ENCODE data around the gene C14orf180.

C14orf180 gene

GRCh38 chr14:104546591-104547309 lies 32.8 kb upstream of the C14orf180 start:
- no peaks in the 10 kb centered on the region for H3K9me3 ChIP-seq (ENCODE audit: control insufficient read depth, insufficient read depth, low read length)
- H3K4me1 ChIP-seq (ENCODE audit: insufficient read depth, low read length) = peaks cover 8% of the 10 kb centered on the region
- H3K36me3 ChIP-seq (ENCODE audit: insufficient read depth, low read length) = no peaks in the 10 kb centered on the region
- no peak overlapping the region for H3K9ac ChIP-seq (ENCODE audit: low read depth, low read length)

GRCh38 chr14:104547310-104547997 lies 32.1 kb upstream of the C14orf180 start:
- Histone ChIP-seq H3K4me1 (ENCODE audit: insufficient read depth, low read length) (peaks cover 8% of the 10 kb centered on the region), H3K9me3 (ENCODE audit: control insufficient read depth, insufficient read depth, low read length) (no peaks in the 10 kb centered on the region), H3K9ac (ENCODE audit: low read depth, low read length) (no peak overlapping the region), H3K36me3 (ENCODE audit: insufficient read depth, low read length) (no peaks in the 10 kb centered on the region)

GRCh38 chr14:104547998-104548700 lies 31.4 kb upstream of the C14orf180 start:
- H3K36me3 ChIP-seq (ENCODE audit: insufficient read depth, low read length) = no peaks in the 10 kb centered on the region
- H3K9ac ChIP-seq (ENCODE audit: low read depth, low read length) = no peak overlapping the region
- peaks cover 8% of the 10 kb centered on the region for H3K4me1 ChIP-seq (ENCODE audit: insufficient read depth, low read length)
- no peaks in the 10 kb centered on the region for H3K9me3 ChIP-seq (ENCODE audit: control insufficient read depth, insufficient read depth, low read length)

- H3K36me3 ChIP-seq (ENCODE audit: insufficient read depth, low read length) = no peaks in the 10 kb centered on the region
- peaks cover 8% of the 10 kb centered on the region for H3K4me1 ChIP-seq (ENCODE audit: insufficient read depth, low read length)
- no peak overlapping the region for H3K9ac ChIP-seq (ENCODE audit: low read depth, low read length)
- H3K9me3 ChIP-seq (ENCODE audit: control insufficient read depth, insufficient read depth, low read length) = no peaks in the 10 kb centered on the region
These were observed 30.6 kb upstream of the C14orf180 start for GRCh38 chr14:104548802-104549535.

GRCh38 chr14:104549536-104550339 lies 29.8 kb upstream of the C14orf180 start:
- Histone ChIP-seq H3K9me3 (ENCODE audit: control insufficient read depth, insufficient read depth, low read length) (no peaks in the 10 kb centered on the region), H3K4me1 (ENCODE audit: insufficient read depth, low read length) (peaks cover 8% of the 10 kb centered on the region), H3K36me3 (ENCODE audit: insufficient read depth, low read length) (no peaks in the 10 kb centered on the region), H3K9ac (ENCODE audit: low read depth, low read length) (no peak overlapping the region)

- Histone ChIP-seq H3K36me3 (ENCODE audit: insufficient read depth, low read length) (no peaks in the 10 kb centered on the region), H3K4me1 (ENCODE audit: insufficient read depth, low read length) (peaks cover 8% of the 10 kb centered on the region), H3K9ac (ENCODE audit: low read depth, low read length) (no peak overlapping the region), H3K9me3 (ENCODE audit: control insufficient read depth, insufficient read depth, low read length) (no peaks in the 10 kb centered on the region)
These were observed 29.2 kb upstream of the C14orf180 start for GRCh38 chr14:104550340-104550860.

- H3K4me1 ChIP-seq (ENCODE audit: insufficient read depth, low read length) = peaks cover 8% of the 10 kb centered on the region
- no peaks in the 10 kb centered on the region for H3K36me3 ChIP-seq (ENCODE audit: insufficient read depth, low read length)
- no peaks in the 10 kb centered on the region for H3K9me3 ChIP-seq (ENCODE audit: control insufficient read depth, insufficient read depth, low read length)
- no peak overlapping the region for H3K9ac ChIP-seq (ENCODE audit: low read depth, low read length)
These were observed 28.5 kb upstream of the C14orf180 start for GRCh38 chr14:104550861-104551728.

- no peak overlapping the region for H3K9ac ChIP-seq (ENCODE audit: low read depth, low read length)
- H3K9me3 ChIP-seq (ENCODE audit: control insufficient read depth, insufficient read depth, low read length) = no peaks in the 10 kb centered on the region
- no peaks in the 10 kb centered on the region for H3K36me3 ChIP-seq (ENCODE audit: insufficient read depth, low read length)
- H3K4me1 ChIP-seq (ENCODE audit: insufficient read depth, low read length) = peaks cover 8% of the 10 kb centered on the region
These were observed 27.5 kb upstream of the C14orf180 start for GRCh38 chr14:104551851-104552737.

- peaks cover 8% of the 10 kb centered on the region for H3K4me1 ChIP-seq (ENCODE audit: insufficient read depth, low read length)
- no peaks in the 10 kb centered on the region for H3K36me3 ChIP-seq (ENCODE audit: insufficient read depth, low read length)
- H3K9ac ChIP-seq (ENCODE audit: low read depth, low read length) = no peak overlapping the region
- no peaks in the 10 kb centered on the region for H3K9me3 ChIP-seq (ENCODE audit: control insufficient read depth, insufficient read depth, low read length)
These were observed 26.8 kb upstream of the C14orf180 start for GRCh38 chr14:104552738-104553125.

- peaks cover 8% of the 10 kb centered on the region for H3K4me1 ChIP-seq (ENCODE audit: insufficient read depth, low read length)
- no peaks in the 10 kb centered on the region for H3K36me3 ChIP-seq (ENCODE audit: insufficient read depth, low read length)
- H3K9ac ChIP-seq (ENCODE audit: low read depth, low read length) = no peak overlapping the region
- H3K9me3 ChIP-seq (ENCODE audit: control insufficient read depth, insufficient read depth, low read length) = no peaks in the 10 kb centered on the region
These were observed 26.1 kb upstream of the C14orf180 start for GRCh38 chr14:104553166-104554087.

GRCh38 chr14:104554088-104554607 lies 25.4 kb upstream of the C14orf180 start:
- no peaks in the 10 kb centered on the region for H3K36me3 ChIP-seq (ENCODE audit: insufficient read depth, low read length)
- H3K4me1 ChIP-seq (ENCODE audit: insufficient read depth, low read length) = peaks cover 5% of the 10 kb centered on the region
- no peak overlapping the region for H3K9ac ChIP-seq (ENCODE audit: low read depth, low read length)
- H3K9me3 ChIP-seq (ENCODE audit: control insufficient read depth, insufficient read depth, low read length) = no peaks in the 10 kb centered on the region

Data from ES-I3 (cell line).